Ascending aorta (tissue), 2 donors: ENCODE data around the gene TNFAIP2. TPM values are rescaled to one million over a fixed set of nuclear protein-coding genes. Genes with fewer than 3 reads are reported as not detected.

Experiments
- DNase-seq, 2 donors: peaks; one replicate each; pipeline ENCODE4 v3.0.0-alpha.2; 2019; ENCODE audit warnings: low spot score in 2 of 2
- H3K27ac ChIP-seq, 2 donors: fragments of 200-600 bp; sonication (generic); one replicate each; pipeline ENCODE4 v1.5.1; 2016 to 2017; ENCODE audit warnings: mild to moderate bottlenecking in 1 of 2
- H3K27me3 ChIP-seq: fragments of 200-600 bp; sonication (generic); one replicate; pipeline ENCODE4 v1.5.1; 2017
- H3K36me3 ChIP-seq, 2 donors: fragments of 200-600 bp; sonication (generic); one replicate each; pipeline ENCODE4 v1.5.1; 2016
- H3K4me1 ChIP-seq, 2 donors: fragments of 200-600 bp; sonication (generic); one replicate each; pipeline ENCODE4 v1.5.1; 2016 to 2017; ENCODE audit warnings: mild to moderate bottlenecking in 1 of 2
- H3K4me3 ChIP-seq, 2 donors: fragments of 200-600 bp; sonication (generic); one replicate each; pipeline ENCODE4 v1.5.1; 2016 to 2017; ENCODE audit warnings: mild to moderate bottlenecking in 1 of 2
- H3K9me3 ChIP-seq, 2 donors: fragments of 200-600 bp; sonication (generic); one replicate each; pipeline ENCODE4 v1.5.1; 2016
- CTCF ChIP-seq, 3 experiments: fragments of 200-600 bp in 2 of 3; fragments of 450-650 bp in 1 of 3; sonication (generic) in 2 of 3; IDR thresholded peaks; one replicate each; pipeline ENCODE4 v1.5.1; 2016 to 2019; ENCODE audit warnings: antibody characterized with exemption in 3 of 3, mild to moderate bottlenecking in 1 of 3, moderate library complexity in 1 of 3
- intact Hi-C: fragments of 100-400 bp; cut with DNase I; formaldehyde crosslinking; loops from one replicate; pipeline ENCODE4 v1.15.1; 2023
- total RNA-seq: library from RNA; depleted of rRNA; stranded (reverse); fragments of >200 nt; gene quantifications from one replicate; pipeline ENCODE4 v1.1.0, GENCODE V29; 2016

The TNFAIP2 gene
- total RNA-seq, 1 donor from 2014 or later, result 133 TPM

DNA sequence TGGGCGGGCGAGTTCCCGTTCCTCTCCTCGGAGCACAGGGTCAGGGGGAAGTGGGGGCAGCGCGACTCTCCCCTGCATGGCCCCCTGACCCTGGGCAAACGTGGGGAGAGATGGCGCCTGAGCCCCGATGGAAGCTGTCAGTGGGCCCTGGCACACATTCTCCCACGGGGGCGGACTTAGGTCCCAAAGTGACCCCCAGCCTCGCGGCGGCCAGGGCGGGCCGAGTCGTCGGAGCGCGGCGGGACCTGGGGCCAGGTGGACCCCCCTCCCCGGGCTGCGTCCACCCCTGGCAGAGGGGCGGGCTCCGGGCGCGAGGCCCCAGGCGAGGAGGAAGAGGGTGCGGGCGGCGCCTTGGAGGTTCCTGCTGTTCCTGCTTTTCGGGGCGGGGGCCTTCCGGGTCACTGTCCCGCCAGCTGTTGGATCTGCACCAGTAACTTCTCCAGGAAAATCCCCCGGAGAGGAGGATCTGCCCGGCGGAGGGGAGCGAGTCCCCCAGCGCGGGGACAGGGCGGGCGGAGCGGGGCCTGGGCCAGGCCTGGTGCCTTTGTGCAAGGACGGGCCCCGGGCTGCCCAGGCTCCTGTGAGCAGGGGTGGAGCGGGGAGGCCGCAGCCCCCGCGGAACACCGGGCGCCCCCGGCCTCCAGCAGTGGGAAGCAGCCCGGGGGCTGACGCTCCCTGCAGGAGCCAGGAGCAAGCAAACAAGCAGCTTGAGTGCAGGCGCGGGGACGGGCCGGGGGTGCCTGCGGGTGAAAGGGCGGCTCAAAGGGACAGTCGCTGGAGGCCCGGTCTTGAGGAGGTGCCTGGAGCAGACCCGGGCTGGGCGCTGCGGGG lies 15.3 kb downstream of the TNFAIP2 start:
- Histone ChIP-seq H3K27ac (no peak overlapping the region), H3K27me3 (peaks cover 3% of the 10 kb centered on the region), H3K4me1 (no peaks in the 10 kb centered on the region), H3K9me3 (no peaks in the 10 kb centered on the region), H3K4me3 (peak overlapping the region in 1 of 2 donors; percentile 20), H3K36me3 (peaks cover 5 to 11% of the 10 kb centered on the region in 2 donors)
- no peak for TF ChIP-seq CTCF (IDR thresholded peaks at IDR 0.05)
- DNase-seq, result no peak
- intact Hi-C loops, result no loop called here

DNA sequence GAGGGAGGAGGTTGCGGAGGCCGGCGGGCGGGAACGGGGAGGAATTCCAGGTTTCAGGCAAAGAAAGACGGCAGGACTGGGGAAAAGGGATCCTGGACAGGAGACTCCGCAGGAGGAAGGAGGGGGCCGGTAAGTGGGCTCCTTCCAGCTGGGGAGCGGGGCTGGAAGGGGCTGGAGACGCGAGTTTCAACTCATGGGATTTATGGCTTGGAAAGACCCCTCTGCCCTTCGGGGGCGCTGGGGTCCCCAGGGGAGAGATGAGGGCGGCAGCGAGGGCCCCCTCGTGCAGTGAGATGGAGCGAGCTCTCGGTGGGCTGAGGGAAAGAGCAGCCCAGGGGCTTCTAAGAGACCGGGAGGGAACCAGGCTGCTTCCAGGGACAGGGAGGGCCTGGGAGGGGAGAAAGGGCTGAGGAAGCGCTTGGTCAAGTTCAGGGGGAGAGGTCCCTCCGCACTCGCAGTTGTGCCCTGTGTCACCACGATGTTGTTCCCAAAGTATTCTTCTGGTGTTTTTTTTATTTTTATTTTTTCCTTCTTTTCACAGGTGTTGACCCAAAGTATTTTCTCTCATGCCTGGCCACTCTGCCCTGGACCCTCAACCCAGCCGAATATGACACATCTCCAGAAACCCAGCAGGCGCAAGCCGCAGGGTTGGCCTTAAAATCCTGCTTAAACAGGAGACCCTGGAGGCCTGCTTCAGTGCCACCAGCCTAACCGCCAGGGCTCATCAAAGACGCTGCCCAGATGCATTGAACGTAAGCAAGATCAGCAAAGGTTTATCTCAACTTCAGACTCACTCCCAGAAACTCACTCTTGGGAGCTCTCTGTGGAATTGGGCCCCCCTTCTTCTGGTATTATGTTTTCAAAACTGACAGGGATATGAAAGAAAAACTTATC lies 16.1 kb downstream of the TNFAIP2 start:
- H3K27me3 ChIP-seq, result peaks cover 3% of the 10 kb centered on the region
- peaks cover 0 to 8% of the 10 kb centered on the region in 2 donors for H3K36me3 ChIP-seq
- no peak for DNase-seq
- no peak overlapping the region for H3K27ac ChIP-seq
- H3K4me1 ChIP-seq, result no peaks in the 10 kb centered on the region
- TF ChIP-seq CTCF (IDR thresholded peaks at IDR 0.05), result no peak
- intact Hi-C loops, result no loop called here
- H3K9me3 ChIP-seq, result no peaks in the 10 kb centered on the region
- peak overlapping the region in 1 of 2 donors; percentile 20 for H3K4me3 ChIP-seq

GRCh38 chr14:103140316-103141109 lies 17.3 kb downstream of the TNFAIP2 start:
- H3K36me3 ChIP-seq, result no peaks in the 10 kb centered on the region
- intact Hi-C loops, result no loop called here
- H3K4me3 ChIP-seq, result no peak overlapping the region
- TF ChIP-seq CTCF (IDR thresholded peaks at IDR 0.05), result no peak
- H3K27ac ChIP-seq, result no peak overlapping the region
- no peaks in the 10 kb centered on the region for H3K9me3 ChIP-seq
- H3K4me1 ChIP-seq, result no peaks in the 10 kb centered on the region
- H3K27me3 ChIP-seq, result peaks cover 3% of the 10 kb centered on the region
- no peak for DNase-seq

GRCh38 chr14:103141117-103141796 lies 18.0 kb downstream of the TNFAIP2 start:
- H3K4me1 ChIP-seq, result no peaks in the 10 kb centered on the region
- peak; percentile 9 to 40 (median 14) for TF ChIP-seq CTCF (IDR thresholded peaks at IDR 0.05)
- no peak overlapping the region for H3K4me3 ChIP-seq
- DNase-seq, result no peak
- H3K36me3 ChIP-seq, result no peaks in the 10 kb centered on the region
- no peak overlapping the region for H3K27ac ChIP-seq
- peaks cover 3% of the 10 kb centered on the region for H3K27me3 ChIP-seq
- intact Hi-C loops, result no loop called here
- no peaks in the 10 kb centered on the region for H3K9me3 ChIP-seq

- Histone ChIP-seq H3K36me3 (no peaks in the 10 kb centered on the region), H3K27ac (no peak overlapping the region), H3K9me3 (no peaks in the 10 kb centered on the region), H3K27me3 (peaks cover 3% of the 10 kb centered on the region), H3K4me1 (no peaks in the 10 kb centered on the region), H3K4me3 (no peak overlapping the region)
- TF ChIP-seq CTCF (IDR thresholded peaks at IDR 0.05), result no peak
- intact Hi-C loops, result no loop called here
- DNase-seq, result no peak
Measured at GRCh38 chr14:103142026-103142425, 18.8 kb downstream of the TNFAIP2 start.
